HepG2 (cell line): ENCODE data around the gene NOL11. TPM values are rescaled to one million over a fixed set of nuclear protein-coding genes. Genes with fewer than 3 reads are reported as not detected.
A peak's percentile ranks its signal among the peaks of the same experiment; 100 is the strongest.

Source experiments
- ATAC-seq: fragments of 200-7000 bp; cut with Tn5 transposase; 3 replicates; pipeline ENCODE4 v1.9.1; 2020; ENCODE audit warnings: mild to moderate bottlenecking, moderate library complexity
- BruUV-seq: library from RNA; stranded (reverse); fragments of 400-500 nt; replicated peaks from 2 replicates; lab custom pipeline; 2021; lab: Mats Ljungman, UMichigan
- CTCF ChIA-PET: fragments of 300-600 bp; formaldehyde crosslinking; extraction: SDS; loops from one replicate; lab custom pipeline; 2021; ENCODE audit warnings: low total read pairs, inconsistent platforms, low intra/inter-chr PET ratio; lab: Yijun Ruan, JAX
- POLR2A ChIA-PET: fragments of 350-600 bp; sonication (Branson Sonifier 250); formaldehyde crosslinking; loops from one replicate; lab custom pipeline; 2020; ENCODE audit warnings: antibody characterized with exemption, inconsistent platforms; lab: Yijun Ruan, JAX
- DNase-seq: peaks from one replicate; pipeline ENCODE4 v3.0.0-alpha.2; 2015; ENCODE audit warnings: low spot score
- FAIRE-seq: peaks from 3 replicates; lab custom pipeline; 2011; peaks lifted over from hg19 to GRCh38; lab: Jason Lieb, UNC
- H2AFZ ChIP-seq: one replicate; pipeline ENCODE4 v1.6.1; 2011; ENCODE audit warnings: low read length, inconsistent platforms
- H3K27ac ChIP-seq: fragments of 300-600 bp; 3 replicates; pipeline ENCODE4 v1.8.0; 2011; ENCODE audit warnings: mixed run types, mild to moderate bottlenecking, mixed read lengths, low read length, inconsistent platforms; ENCODE audit not compliant: insufficient read depth; ENCODE audit errors: extremely low read length
- H3K27me3 ChIP-seq, 2 experiments: fragments of 200-600 bp in 1 of 2; 2 replicates in 1 of 2; 3 replicates in 1 of 2; pipeline versions ENCODE4 v1.6.0 to v1.8.0; 2011; ENCODE audit warnings: low read length in 2 of 2, mild to moderate bottlenecking in 2 of 2, moderate library complexity in 2 of 2, inconsistent platforms in 1 of 2; ENCODE audit not compliant: insufficient read depth in 2 of 2, control insufficient read depth in 1 of 2
- H3K36me3 ChIP-seq, 2 experiments: fragments of 200-600 bp in 1 of 2; replicated peaks in 1 of 2; 2 replicates in 1 of 2; 3 replicates in 1 of 2; pipeline versions ENCODE4 v1.5.1 to v1.8.0; 2011; ENCODE audit warnings: low read length in 2 of 2, inconsistent platforms in 1 of 2; ENCODE audit not compliant: insufficient read depth in 2 of 2, control insufficient read depth in 1 of 2
- H3K4me1 ChIP-seq: 2 replicates; pipeline ENCODE4 v1.5.1; 2012; ENCODE audit warnings: low read length, inconsistent platforms; ENCODE audit not compliant: insufficient read depth
- H3K4me2 ChIP-seq: 2 replicates; pipeline ENCODE4 v1.6.0; 2011; ENCODE audit warnings: low read depth, low read length, inconsistent platforms
- H3K4me3 ChIP-seq, 3 experiments: fragments of 200-600 bp in 1 of 3; sonication (generic), shearing (Covaris generic) in 1 of 3; replicated peaks in 1 of 3; 2 replicates each; pipeline ENCODE4 v1.5.1; 2011 to 2016; ENCODE audit warnings: low read length in 3 of 3, inconsistent platforms in 2 of 3, low read depth in 2 of 3, mild to moderate bottlenecking in 2 of 3, control low read depth in 1 of 3, mixed read lengths in 1 of 3; ENCODE audit not compliant: insufficient read depth in 1 of 3
- H3K79me2 ChIP-seq: one replicate; pipeline ENCODE4 v1.6.1; 2011; ENCODE audit warnings: low read length, inconsistent platforms; ENCODE audit not compliant: insufficient read depth
- H3K9ac ChIP-seq: 2 replicates; pipeline ENCODE4 v1.6.0; 2011; ENCODE audit warnings: mild to moderate bottlenecking, low read depth, low read length, inconsistent platforms; ENCODE audit not compliant: insufficient read depth
- H3K9me3 ChIP-seq: 2 replicates; pipeline ENCODE4 v1.5.1; 2012; ENCODE audit warnings: mild to moderate bottlenecking, low read length
- H4K20me1 ChIP-seq: 2 replicates; pipeline ENCODE4 v1.6.0; 2011; ENCODE audit warnings: inconsistent platforms, mild to moderate bottlenecking, low read length, moderate library complexity; ENCODE audit not compliant: insufficient read depth
- BRCA1 ChIP-seq: sonication (generic); formaldehyde crosslinking; IDR thresholded peaks from 2 replicates; pipeline ENCODE4 v1.4.0; 2020; ENCODE audit warnings: missing genetic modification reagents
- CREB1 ChIP-seq, 2 experiments: fragments of 450-650 bp in 1 of 2; IDR thresholded peaks; 2 replicates each; pipeline ENCODE4 v1.6.1; 2016 to 2017; ENCODE audit warnings: control low read depth in 1 of 2, mild to moderate bottlenecking in 1 of 2, missing compliant biosample characterization in 1 of 2, missing genetic modification characterization in 1 of 2
- CTCF ChIP-seq: sonication (generic); formaldehyde crosslinking; IDR thresholded peaks from 2 replicates; pipeline ENCODE4 v1.5.0; 2020; ENCODE audit warnings: mild to moderate bottlenecking, missing genetic modification reagents, moderate library complexity
- FLYWCH1 ChIP-seq: sonication (generic); formaldehyde crosslinking; IDR thresholded peaks from 2 replicates; pipeline ENCODE4 v1.8.1; 2023; ENCODE audit warnings: mild to moderate bottlenecking, missing genetic modification reagents
- FOSL2 ChIP-seq: sonication (generic); formaldehyde crosslinking; IDR thresholded peaks from 2 replicates; pipeline ENCODE4 v1.4.0; 2020; ENCODE audit warnings: missing genetic modification reagents
- HDAC1 ChIP-seq: sonication (generic); formaldehyde crosslinking; IDR thresholded peaks from 2 replicates; pipeline ENCODE4 v1.5.1; 2020; ENCODE audit warnings: mild to moderate bottlenecking, missing genetic modification reagents
- HIVEP1 ChIP-seq: sonication (generic); formaldehyde crosslinking; IDR thresholded peaks from 2 replicates; pipeline ENCODE4 v1.4.0; 2020; ENCODE audit warnings: mild to moderate bottlenecking, missing genetic modification reagents
- MIXL1 ChIP-seq: IDR thresholded peaks from 2 replicates; pipeline ENCODE4 v1.6.1; 2016
- NR2F1 ChIP-seq, 2 experiments: fragments of 450-650 bp in 1 of 2; formaldehyde crosslinking in 1 of 2; IDR thresholded peaks; 2 replicates each; pipeline versions ENCODE4 v1.5.0 to v1.6.1; 2016 to 2020; ENCODE audit warnings: mild to moderate bottlenecking in 1 of 2, missing compliant biosample characterization in 1 of 2, missing genetic modification reagents in 1 of 2, moderate library complexity in 1 of 2
- PHF8 ChIP-seq: sonication (generic); formaldehyde crosslinking; IDR thresholded peaks from 2 replicates; pipeline ENCODE4 v1.5.0; 2020; ENCODE audit warnings: missing genetic modification reagents
- POLR2G ChIP-seq: fragments of 200-400 bp; formaldehyde crosslinking; IDR thresholded peaks from 2 replicates; pipeline ENCODE4 v1.6.1; 2018; ENCODE audit warnings: mild to moderate bottlenecking, low read depth, low read length, moderate library complexity
- RAD21 ChIP-seq: fragments of 450-650 bp; formaldehyde crosslinking; IDR thresholded peaks from 2 replicates; pipeline ENCODE4 v1.5.0; 2020; ENCODE audit warnings: mild to moderate bottlenecking
- RXRB ChIP-seq: IDR thresholded peaks from 2 replicates; pipeline ENCODE4 v1.6.1; 2016; ENCODE audit warnings: borderline replicate concordance, missing genetic modification reagents, missing compliant biosample characterization
- SMC3 ChIP-seq: IDR thresholded peaks from 2 replicates; pipeline ENCODE4 v1.6.1; 2011; ENCODE audit warnings: low read length, improper control_type of control experiment
- STAG1 ChIP-seq: sonication (generic); formaldehyde crosslinking; IDR thresholded peaks from 2 replicates; pipeline ENCODE4 v1.4.0; 2020; ENCODE audit warnings: missing genetic modification reagents
- THYN1 ChIP-seq: sonication (generic); formaldehyde crosslinking; IDR thresholded peaks from 2 replicates; pipeline ENCODE4 v1.8.1; 2023; ENCODE audit warnings: low read depth, mild to moderate bottlenecking, moderate library complexity, missing genetic modification reagents, borderline replicate concordance
- TP53 ChIP-seq: sonication (generic); formaldehyde crosslinking; conservative IDR thresholded peaks from 2 replicates; pipeline ENCODE4 v1.4.0; 2020; ENCODE audit warnings: missing genetic modification reagents
- ZNF124 ChIP-seq: sonication (generic); formaldehyde crosslinking; IDR thresholded peaks from 2 replicates; pipeline ENCODE4 v1.4.0; 2020; ENCODE audit warnings: missing genetic modification reagents
- ZNF264 ChIP-seq: sonication (generic); formaldehyde crosslinking; IDR thresholded peaks from 2 replicates; pipeline ENCODE4 v1.4.0; 2020; ENCODE audit warnings: missing genetic modification reagents
- ZNF430 ChIP-seq: sonication (generic); formaldehyde crosslinking; IDR thresholded peaks from 2 replicates; pipeline ENCODE4 v1.9.0; 2021; ENCODE audit warnings: mild to moderate bottlenecking, missing genetic modification reagents
- ZNF598 ChIP-seq: sonication (generic); formaldehyde crosslinking; IDR thresholded peaks from 2 replicates; pipeline ENCODE4 v1.5.1; 2020; ENCODE audit warnings: mild to moderate bottlenecking, missing genetic modification reagents, borderline replicate concordance
- ZNF619 ChIP-seq: sonication (generic); formaldehyde crosslinking; IDR thresholded peaks from 2 replicates; pipeline ENCODE4 v1.4.0; 2020; ENCODE audit warnings: mild to moderate bottlenecking, missing genetic modification reagents
- WGBS: methylation state at CpG from one replicate; pipeline ENCODE4 v1.1.6; 2017; ENCODE audit warnings: low lambda C conversion rate; 5-methylcytosine and 5-hydroxymethylcytosine counted together
- in situ Hi-C: cut with HindIII; loops from 2 replicates; pipeline ENCODE4 v1.10.0; 2017; ENCODE audit warnings: low pct_unique_long_range_greater_than_20kb; ENCODE audit not compliant: extremely low pct_ligation_motif_present
- intact Hi-C: fragments of 100-400 bp; cut with micrococcal nuclease; formaldehyde crosslinking; loops from one replicate; pipeline ENCODE4 v1.10.0; 2022; ENCODE audit not compliant: unreplicated experiment
- polyA plus RNA-seq, 8 experiments: library from polyadenylated mRNA; depleted of rRNA in 3 of 8; stranded (reverse) in 7 of 8; unstranded in 1 of 8; fragments of >200 nt; fragmentation: Illumina TruSeq in 4 of 8; extraction: Trizol in 4 of 8; gene quantifications; 2 replicates each; pipeline versions ENCODE4 v1.2.1 to v1.2.3, GENCODE V29; 2011 to 2016; ENCODE audit warnings: low read depth in 4 of 8, missing spikeins in 1 of 8, mixed read lengths in 1 of 8; ENCODE audit not compliant: insufficient read depth in 1 of 8
- total RNA-seq, 5 experiments: library from RNA; depleted of rRNA; stranded (reverse); fragments of >200 nt; fragmentation: Illumina TruSeq; extraction: Trizol; gene quantifications; 2 replicates each; pipeline ENCODE4 v1.2.3, GENCODE V29; 2016; ENCODE audit warnings: low read depth in 1 of 5
- TF ChIP-seq, protein P1 (sequence below): IDR thresholded peaks from 2 replicates; pipeline ENCODE4 v1.6.1; 2012; ENCODE audit warnings: low read depth, low read length, improper control_type of control experiment

Gene NOL11
- total and polyA plus RNA-seq, 2 of the 13 experiments (the other 11 are each of a cell fraction or from before 2014, with no cell fraction given) = 45.8 to 124 TPM

- no peak overlapping the region for H3K27ac ChIP-seq
- in situ Hi-C loops = loop anchor here (5.0 kb wide), 1 partner anchor 312 kb away; the partner anchor contains the start of gene PITPNC1
- H3K4me3 ChIP-seq = no peak overlapping the region
- intact Hi-C loops = loop anchor here (1.0 kb wide), 1 partner anchor 315 kb away; no protein-coding TSS in a partner anchor
- ChIA-PET POLR2A (no interaction called here), CTCF (interaction anchor here (0.9 to 2.5 kb wide), 4 partner anchors 61 to 315 kb away, joined by 3 to 17 read pairs (median 9); partner anchors contain the start of gene PITPNC1)
- H3K4me1 ChIP-seq = no peaks in the 10 kb centered on the region
- ATAC-seq = no peak
- WGBS = 39% methylated on average over 2 of the region's 2 CpGs
- H3K9ac ChIP-seq = no peak overlapping the region
- no peak overlapping the region for H2AFZ ChIP-seq
- no peaks in the 10 kb centered on the region for H3K36me3 ChIP-seq
- no peak overlapping the region for H3K4me2 ChIP-seq
- TF ChIP-seq TP53 (CRISPR knock-in tag) = no peak
- TF ChIP-seq, protein P1, sequence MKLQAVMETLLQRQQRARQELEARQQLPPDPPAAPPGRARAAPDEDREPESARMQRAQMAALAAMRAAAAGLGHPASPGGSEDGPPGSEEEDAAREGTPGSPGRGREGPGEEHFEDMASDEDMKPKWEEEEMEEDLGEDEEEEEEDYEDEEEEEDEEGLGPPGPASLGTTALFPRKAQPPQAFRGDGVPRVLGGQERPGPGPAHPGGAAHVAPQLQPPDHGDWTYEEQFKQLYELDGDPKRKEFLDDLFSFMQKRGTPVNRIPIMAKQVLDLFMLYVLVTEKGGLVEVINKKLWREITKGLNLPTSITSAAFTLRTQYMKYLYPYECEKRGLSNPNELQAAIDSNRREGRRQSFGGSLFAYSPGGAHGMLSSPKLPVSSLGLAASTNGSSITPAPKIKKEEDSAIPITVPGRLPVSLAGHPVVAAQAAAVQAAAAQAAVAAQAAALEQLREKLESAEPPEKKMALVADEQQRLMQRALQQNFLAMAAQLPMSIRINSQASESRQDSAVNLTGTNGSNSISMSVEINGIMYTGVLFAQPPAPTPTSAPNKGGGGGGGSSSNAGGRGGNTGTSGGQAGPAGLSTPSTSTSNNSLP = peak; percentile 84; the same call in 1 of the 2 replicates
- no peak for TF ChIP-seq BRCA1 (CRISPR knock-in tag)
- TF ChIP-seq HDAC1 = no peak
- no peak for TF ChIP-seq RXRB (CRISPR knock-in tag)
- no peak for TF ChIP-seq ZNF430 (CRISPR knock-in tag)
- peak; percentile 71 for TF ChIP-seq SMC3
- no peak for TF ChIP-seq ZNF264 (CRISPR knock-in tag)
- TF ChIP-seq ZNF124 (CRISPR knock-in tag) = no peak
- no peak for TF ChIP-seq FLYWCH1 (CRISPR knock-in tag)
- TF ChIP-seq ZNF598 = no peak
- 0 out of 2 replicates have a peak, but pooled peaks have one; percentile 32 for TF ChIP-seq RAD21 (CRISPR knock-in tag)
- TF ChIP-seq FOSL2 (CRISPR knock-in tag) = no peak
- no peak for TF ChIP-seq POLR2G
- TF ChIP-seq HIVEP1 (CRISPR knock-in tag) = no peak
- peak; percentile 36; the same call in 1 of the 2 replicates for TF ChIP-seq MIXL1
- peak; percentile 73 for TF ChIP-seq STAG1 (CRISPR knock-in tag)
- no peak for TF ChIP-seq ZNF619 (CRISPR knock-in tag)
- TF ChIP-seq NR2F1 (CRISPR knock-in tag; IDR thresholded peaks at IDR 0.05) = 0 out of 4 replicates have a peak, but pooled peaks of 1 of the 2 experiments have one; percentile 0
- TF ChIP-seq THYN1 (CRISPR knock-in tag) = no peak
- no peak for TF ChIP-seq CREB1 (IDR thresholded peaks at IDR 0.05)
- TF ChIP-seq CREB1 (CRISPR knock-in tag; IDR thresholded peaks at IDR 0.05) = peak; percentile 18; the same call in 1 of the 2 replicates
- peak; percentile 77 for TF ChIP-seq CTCF
- no peak for TF ChIP-seq PHF8 (CRISPR knock-in tag)
- TF ChIP-seq, all 625 proteins: peak for 8
- BruUV-seq = no TSS peak
- FAIRE-seq = peak; percentile 85
- Histone ChIP-seq H3K27me3 (peaks cover 0 to 7% of the 10 kb centered on the region in 2 experiments; a peak in 1 of 5 replicates), H4K20me1 (no peaks in the 10 kb centered on the region), H3K79me2 (no peaks in the 10 kb centered on the region), H3K9me3 (no peaks in the 10 kb centered on the region)
- DNase-seq = peak; percentile 58
Observed at GRCh38 chr17:67689534-67690177, 28.1 kb upstream of the NOL11 start.
